ENCODE measurements around the gene ORC1.

DNA sequence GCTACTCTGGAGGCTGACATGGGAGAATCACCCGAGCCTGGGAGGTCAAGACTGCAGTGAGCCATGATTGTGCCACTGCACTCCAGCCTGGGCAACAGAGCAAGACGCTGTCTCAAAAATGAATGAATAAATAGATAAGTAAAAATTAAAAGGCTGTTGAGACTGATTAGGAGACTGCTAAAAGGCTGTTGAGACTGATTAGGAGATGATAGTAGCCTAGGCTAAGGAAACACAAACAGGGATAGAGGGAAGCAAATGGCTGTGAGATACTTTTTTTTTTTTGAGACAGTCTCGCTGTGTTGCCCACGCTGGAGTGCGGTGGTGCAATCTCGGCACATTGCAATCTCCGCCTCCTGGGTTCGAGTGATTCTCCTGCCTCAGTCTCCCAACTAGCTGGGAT is 28.6 kb upstream of the ORC1 start:
- TF ChIP-seq GABPA (IDR thresholded peaks at IDR 0.05 in 1 of 2, conservative IDR thresholded peaks at IDR 0.05 in 1 of 2) (no peak), JUND (IDR thresholded peaks at IDR 0.05) (no peak), HNF4G (IDR thresholded peaks at IDR 0.05) (no peak), RAD21 (IDR thresholded peaks at IDR 0.05) (no peak), TAF1 (conservative IDR thresholded peaks at IDR 0.05) (no peak), YY1 (IDR thresholded peaks at IDR 0.05) (no peak), SP1 (IDR thresholded peaks at IDR 0.05) (no peak), EGR1 (IDR thresholded peaks at IDR 0.05; ENCODE audit: low read depth in 2 of 2) (no peak)
- TF ChIP-seq, protein P1, sequence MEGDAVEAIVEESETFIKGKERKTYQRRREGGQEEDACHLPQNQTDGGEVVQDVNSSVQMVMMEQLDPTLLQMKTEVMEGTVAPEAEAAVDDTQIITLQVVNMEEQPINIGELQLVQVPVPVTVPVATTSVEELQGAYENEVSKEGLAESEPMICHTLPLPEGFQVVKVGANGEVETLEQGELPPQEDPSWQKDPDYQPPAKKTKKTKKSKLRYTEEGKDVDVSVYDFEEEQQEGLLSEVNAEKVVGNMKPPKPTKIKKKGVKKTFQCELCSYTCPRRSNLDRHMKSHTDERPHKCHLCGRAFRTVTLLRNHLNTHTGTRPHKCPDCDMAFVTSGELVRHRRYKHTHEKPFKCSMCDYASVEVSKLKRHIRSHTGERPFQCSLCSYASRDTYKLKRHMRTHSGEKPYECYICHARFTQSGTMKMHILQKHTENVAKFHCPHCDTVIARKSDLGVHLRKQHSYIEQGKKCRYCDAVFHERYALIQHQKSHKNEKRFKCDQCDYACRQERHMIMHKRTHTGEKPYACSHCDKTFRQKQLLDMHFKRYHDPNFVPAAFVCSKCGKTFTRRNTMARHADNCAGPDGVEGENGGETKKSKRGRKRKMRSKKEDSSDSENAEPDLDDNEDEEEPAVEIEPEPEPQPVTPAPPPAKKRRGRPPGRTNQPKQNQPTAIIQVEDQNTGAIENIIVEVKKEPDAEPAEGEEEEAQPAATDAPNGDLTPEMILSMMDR (IDR thresholded peaks at IDR 0.05; ENCODE audit: low read depth, low read length, missing input control), result no peak
- TF ChIP-seq, protein P2, sequence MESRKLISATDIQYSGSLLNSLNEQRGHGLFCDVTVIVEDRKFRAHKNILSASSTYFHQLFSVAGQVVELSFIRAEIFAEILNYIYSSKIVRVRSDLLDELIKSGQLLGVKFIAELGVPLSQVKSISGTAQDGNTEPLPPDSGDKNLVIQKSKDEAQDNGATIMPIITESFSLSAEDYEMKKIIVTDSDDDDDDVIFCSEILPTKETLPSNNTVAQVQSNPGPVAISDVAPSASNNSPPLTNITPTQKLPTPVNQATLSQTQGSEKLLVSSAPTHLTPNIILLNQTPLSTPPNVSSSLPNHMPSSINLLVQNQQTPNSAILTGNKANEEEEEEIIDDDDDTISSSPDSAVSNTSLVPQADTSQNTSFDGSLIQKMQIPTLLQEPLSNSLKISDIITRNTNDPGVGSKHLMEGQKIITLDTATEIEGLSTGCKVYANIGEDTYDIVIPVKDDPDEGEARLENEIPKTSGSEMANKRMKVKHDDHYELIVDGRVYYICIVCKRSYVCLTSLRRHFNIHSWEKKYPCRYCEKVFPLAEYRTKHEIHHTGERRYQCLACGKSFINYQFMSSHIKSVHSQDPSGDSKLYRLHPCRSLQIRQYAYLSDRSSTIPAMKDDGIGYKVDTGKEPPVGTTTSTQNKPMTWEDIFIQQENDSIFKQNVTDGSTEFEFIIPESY (IDR thresholded peaks at IDR 0.05), result no peak
- TF ChIP-seq, protein P3, sequence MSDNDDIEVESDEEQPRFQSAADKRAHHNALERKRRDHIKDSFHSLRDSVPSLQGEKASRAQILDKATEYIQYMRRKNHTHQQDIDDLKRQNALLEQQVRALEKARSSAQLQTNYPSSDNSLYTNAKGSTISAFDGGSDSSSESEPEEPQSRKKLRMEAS (IDR thresholded peaks at IDR 0.05), result no peak
- TF ChIP-seq, protein P4, sequence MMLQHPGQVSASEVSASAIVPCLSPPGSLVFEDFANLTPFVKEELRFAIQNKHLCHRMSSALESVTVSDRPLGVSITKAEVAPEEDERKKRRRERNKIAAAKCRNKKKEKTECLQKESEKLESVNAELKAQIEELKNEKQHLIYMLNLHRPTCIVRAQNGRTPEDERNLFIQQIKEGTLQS (IDR thresholded peaks at IDR 0.05), result no peak
- TF ChIP-seq, protein P5, sequence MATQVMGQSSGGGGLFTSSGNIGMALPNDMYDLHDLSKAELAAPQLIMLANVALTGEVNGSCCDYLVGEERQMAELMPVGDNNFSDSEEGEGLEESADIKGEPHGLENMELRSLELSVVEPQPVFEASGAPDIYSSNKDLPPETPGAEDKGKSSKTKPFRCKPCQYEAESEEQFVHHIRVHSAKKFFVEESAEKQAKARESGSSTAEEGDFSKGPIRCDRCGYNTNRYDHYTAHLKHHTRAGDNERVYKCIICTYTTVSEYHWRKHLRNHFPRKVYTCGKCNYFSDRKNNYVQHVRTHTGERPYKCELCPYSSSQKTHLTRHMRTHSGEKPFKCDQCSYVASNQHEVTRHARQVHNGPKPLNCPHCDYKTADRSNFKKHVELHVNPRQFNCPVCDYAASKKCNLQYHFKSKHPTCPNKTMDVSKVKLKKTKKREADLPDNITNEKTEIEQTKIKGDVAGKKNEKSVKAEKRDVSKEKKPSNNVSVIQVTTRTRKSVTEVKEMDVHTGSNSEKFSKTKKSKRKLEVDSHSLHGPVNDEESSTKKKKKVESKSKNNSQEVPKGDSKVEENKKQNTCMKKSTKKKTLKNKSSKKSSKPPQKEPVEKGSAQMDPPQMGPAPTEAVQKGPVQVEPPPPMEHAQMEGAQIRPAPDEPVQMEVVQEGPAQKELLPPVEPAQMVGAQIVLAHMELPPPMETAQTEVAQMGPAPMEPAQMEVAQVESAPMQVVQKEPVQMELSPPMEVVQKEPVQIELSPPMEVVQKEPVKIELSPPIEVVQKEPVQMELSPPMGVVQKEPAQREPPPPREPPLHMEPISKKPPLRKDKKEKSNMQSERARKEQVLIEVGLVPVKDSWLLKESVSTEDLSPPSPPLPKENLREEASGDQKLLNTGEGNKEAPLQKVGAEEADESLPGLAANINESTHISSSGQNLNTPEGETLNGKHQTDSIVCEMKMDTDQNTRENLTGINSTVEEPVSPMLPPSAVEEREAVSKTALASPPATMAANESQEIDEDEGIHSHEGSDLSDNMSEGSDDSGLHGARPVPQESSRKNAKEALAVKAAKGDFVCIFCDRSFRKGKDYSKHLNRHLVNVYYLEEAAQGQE (IDR thresholded peaks at IDR 0.05), result no peak

Measured in liver (tissue), 3 donors.